MM.1S (cell line): ENCODE measurements around the gene NDOR1.

Experiments used
- CTCF ChIP-seq: fragments of 300-600 bp; sonication (generic); IDR thresholded peaks from 2 replicates; pipeline ENCODE4 v1.5.1; 2016; ENCODE audit warnings: antibody characterized with exemption, low read length, mixed read lengths
- EZH2 ChIP-seq: fragments of 300-600 bp; sonication (generic); optimal IDR thresholded peaks from 2 replicates; pipeline ENCODE3; 2017; ENCODE audit warnings: low read depth, mild to moderate bottlenecking, antibody characterized with exemption, low read length, mixed read lengths
- EZH2phosphoT487 ChIP-seq: fragments of 300-600 bp; sonication (generic); IDR thresholded peaks from 2 replicates; pipeline ENCODE4 v1.6.1; 2018; ENCODE audit warnings: antibody characterized with exemption, low read length

- TF ChIP-seq EZH2 (no peak), CTCF (no peak), EZH2phosphoT487 (no peak)
Measured at GRCh38 chr9:137158625-137159024, 46.9 kb upstream of the NDOR1 start.
